GM19395 (cell line): ENCODE measurements around the gene ARL1.
A peak's percentile ranks its signal among the peaks of the same experiment; 100 is the strongest.
"Not testable (repeated sequence)": the region's sequence is repeated elsewhere in the genome, so short reads cannot be mapped to it uniquely, and the experiment has no call there.

Experiments used
- ATAC-seq: cut with Tn5 transposase; IDR thresholded peaks from one replicate; pipeline ENCODE4 v1.9.1; 2021; ENCODE audit warnings: mild to moderate bottlenecking, moderate library complexity; ENCODE audit not compliant: unreplicated experiment

Gene ARL1

DNA sequence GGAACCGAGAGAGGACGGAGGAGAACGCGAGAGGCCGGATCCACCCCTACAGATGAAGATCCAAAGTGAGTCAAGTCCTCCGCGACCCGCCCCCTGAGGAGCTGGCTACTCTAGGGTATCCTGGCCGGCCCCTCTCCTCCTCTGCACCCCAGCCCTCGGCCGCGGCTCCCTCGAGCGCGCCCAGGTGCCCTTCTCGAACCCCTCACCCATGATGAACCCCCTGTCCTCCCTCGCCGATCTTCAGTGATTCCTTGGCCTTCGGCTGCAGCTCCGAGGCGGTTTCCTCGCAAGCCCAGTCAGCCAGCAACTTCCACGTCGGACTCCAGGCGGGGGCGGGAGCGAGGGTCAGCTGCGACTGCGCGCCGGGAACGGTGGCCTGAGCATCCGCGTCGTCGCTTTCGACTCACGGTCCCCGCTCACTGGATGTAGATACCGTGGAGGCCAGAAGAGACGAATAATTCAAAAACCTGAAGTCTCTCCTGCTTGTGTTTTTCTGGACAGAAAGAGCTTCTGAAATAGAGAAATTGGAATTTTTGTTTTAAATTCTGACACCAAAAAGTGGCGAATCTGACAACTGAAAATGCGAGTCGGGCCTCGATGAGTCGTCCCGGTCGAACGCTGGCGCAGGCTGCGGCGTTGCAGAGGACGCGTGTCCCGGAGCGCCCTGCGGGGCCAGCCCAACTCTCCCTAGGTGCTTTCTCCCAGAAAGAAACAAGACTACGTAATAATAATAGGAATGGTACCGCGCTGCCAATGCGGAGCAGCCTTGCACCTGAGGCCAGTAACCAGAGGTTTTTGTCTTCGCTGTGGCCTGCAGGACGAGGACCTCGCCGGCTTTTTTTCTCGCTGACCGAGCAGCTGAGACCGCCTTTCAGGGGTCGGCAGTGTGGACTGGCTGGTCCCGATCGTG lies at the start of gene ARL1:
TSS of gene ARL1 (minus strand) at position 337 of the 910 bp plus-strand sequence. CDS start at position 210, 127 bp downstream.
- ATAC-seq: peak; percentile 83

- no peak for ATAC-seq
Measured at GRCh38 chr12:101455685-101456084, 48.1 kb upstream of the ARL1 start.

GRCh38 chr12:101441461-101442224 lies 34.1 kb upstream of the ARL1 start:
- ATAC-seq: no peak

DNA sequence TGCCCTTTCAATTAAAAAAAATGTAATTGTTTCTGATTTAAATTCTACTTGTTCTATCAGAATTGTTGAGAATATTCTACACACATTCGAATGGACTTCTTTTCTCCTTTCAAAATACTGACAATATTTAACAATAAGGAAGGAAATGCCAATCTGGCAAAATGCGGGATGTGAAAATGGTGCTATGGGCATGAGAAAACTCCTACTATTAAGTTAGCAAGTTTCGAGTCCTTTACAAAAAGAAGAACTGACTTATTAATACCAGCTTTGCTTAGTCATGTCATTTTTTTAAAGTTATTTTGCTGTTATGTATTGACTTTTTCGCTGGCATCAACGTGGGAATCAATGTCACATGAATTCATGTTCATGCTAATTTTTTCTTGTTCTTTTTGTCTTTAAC lies 31.7 kb upstream of the ARL1 start:
- no peak for ATAC-seq

GRCh38 chr12:101436136-101436535 lies 28.6 kb upstream of the ARL1 start:
- no peak for ATAC-seq

DNA sequence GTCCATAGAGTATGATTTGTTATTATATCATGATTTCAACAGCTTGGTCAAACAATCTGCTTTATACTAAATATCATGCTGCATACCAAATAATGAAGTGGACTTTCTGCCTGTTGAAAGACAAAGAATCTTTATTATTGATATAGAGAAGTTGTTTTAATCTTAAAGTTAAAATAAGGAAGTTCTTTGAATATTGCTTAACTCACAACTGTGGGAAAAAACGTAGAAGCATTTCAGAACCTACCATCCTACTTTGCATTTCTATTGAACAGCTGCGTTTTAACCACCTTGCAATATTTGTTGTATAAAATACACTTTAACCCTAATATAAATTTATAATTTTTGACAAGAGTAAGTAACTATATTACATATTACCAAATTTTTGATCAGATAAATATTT lies 22.9 kb upstream of the ARL1 start:
- no peak for ATAC-seq

DNA sequence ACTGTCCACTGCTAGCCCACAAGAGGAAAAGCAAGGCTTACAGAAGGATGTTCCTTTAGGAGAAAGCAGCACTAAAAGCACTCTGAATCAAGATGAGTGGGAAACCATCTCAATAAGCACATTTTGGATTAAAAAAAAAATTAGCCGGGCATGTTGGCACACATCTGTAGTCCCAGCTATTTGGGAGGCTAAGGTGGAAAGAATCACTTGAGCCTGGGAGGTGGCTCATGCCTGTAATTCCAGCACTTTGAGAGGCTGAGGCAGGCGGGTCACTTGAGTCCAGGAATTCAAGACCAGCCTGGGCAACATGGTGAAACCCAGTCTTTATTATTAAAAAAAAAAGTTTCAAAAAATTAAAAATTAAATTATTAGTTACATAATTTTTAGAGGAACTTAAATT lies 17.0 kb upstream of the ARL1 start:
- ATAC-seq: no peak

DNA sequence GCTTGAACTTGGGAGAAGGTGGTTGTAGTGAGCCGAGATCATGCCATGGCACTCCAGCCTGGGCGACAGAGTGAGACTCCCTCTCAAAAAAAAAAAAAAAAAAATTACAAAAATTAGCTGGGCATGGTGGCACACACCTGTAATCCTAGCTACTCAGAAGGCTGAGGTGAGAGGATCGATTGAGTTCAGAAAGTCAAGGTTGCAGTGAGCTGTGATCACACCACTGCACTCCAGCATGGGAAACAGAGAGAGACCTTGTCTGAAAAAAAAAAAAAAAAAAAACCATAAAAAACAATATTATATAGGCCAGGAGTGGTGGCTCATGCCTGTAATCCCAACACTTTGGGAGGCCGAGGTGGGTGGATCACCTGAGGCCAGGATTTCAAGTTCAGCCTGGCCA lies 14.5 kb upstream of the ARL1 start:
- not testable (repeated sequence) for ATAC-seq

- ATAC-seq: no peak
Measured at GRCh38 chr12:101415228-101415627, 7.7 kb upstream of the ARL1 start.

DNA sequence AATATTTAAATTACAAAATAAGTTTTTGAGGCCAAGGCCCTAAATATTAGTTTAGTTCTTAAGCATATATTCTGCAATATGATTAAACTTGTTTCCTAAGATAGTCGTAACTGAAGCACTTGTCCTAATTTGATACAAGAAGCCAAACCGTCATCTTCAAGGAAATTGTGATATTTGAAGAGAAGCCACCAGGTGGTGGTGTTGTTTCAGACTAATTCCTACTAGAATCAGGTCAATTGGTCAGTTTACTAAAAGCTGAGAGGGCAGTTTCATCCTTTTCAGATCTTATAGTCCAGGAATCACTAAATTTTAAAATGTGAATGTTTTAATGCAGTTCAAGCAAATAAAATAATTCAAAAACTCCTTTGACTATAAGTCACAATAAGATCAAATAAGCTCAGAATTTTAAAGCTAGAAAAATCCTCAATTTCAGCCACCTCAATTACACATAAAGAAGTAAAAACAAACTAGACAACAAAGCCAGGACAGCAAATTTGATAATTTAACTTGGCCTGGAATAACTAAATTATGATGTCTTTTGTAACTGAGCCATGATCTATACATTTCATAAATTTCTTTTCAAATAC lies 7.1 kb upstream of the ARL1 start:
- ATAC-seq: peak; percentile 68

GRCh38 chr12:101410169-101410568 lies 2.6 kb upstream of the ARL1 start:
- ATAC-seq: not testable (repeated sequence)

DNA sequence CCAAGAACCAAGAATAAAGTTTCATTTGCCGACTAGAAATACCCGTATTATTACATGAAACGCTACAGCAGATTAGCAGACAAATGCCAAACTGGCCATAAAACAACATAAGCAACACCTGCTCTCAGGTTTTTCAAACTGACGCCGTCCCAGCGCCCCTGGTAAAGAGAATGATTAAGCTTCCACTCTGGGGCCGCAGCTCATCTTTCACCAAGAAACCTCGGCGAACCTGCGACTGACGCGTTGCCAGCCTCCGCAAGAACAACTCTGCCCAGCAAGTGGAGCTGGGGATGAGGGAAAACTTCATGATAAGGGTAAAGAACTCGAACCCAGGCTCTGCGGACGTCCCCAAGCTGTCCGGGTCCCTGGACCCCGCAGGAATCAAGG lies 530 bp downstream of the ARL1 start:
- peak; percentile 37 for ATAC-seq

- not testable (repeated sequence) for ATAC-seq
Measured at GRCh38 chr12:101391181-101391580, 16.4 kb downstream of the ARL1 start.

GRCh38 chr12:101379149-101379548 lies 28.4 kb downstream of the ARL1 start:
- ATAC-seq: no peak

- no peak for ATAC-seq
Measured at GRCh38 chr12:101375573-101375972, 32.0 kb downstream of the ARL1 start.

- ATAC-seq: no peak
Measured at GRCh38 chr12:101372431-101372830, 35.1 kb downstream of the ARL1 start.

- ATAC-seq: no peak
Measured at GRCh38 chr12:101368016-101368415, 39.6 kb downstream of the ARL1 start.

DNA sequence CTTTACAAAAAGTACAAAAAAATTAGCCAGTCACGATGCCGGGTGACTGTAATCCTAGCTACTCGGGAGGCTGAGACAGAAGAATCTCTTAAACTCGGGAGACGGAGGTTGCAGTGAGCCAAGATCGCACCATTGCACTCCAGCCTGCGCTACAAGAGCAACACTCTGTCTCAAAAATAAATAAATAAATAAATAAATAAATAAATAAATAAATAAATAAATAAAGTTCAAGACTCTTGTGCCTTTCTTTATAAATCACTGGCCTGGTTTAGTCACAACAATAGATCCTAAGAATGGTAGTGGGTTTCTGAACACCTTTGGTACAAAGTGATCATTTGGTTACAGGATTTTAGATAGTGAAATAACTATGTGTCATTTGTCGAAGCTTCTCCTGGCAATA lies 46.1 kb downstream of the ARL1 start:
- no peak for ATAC-seq

DNA sequence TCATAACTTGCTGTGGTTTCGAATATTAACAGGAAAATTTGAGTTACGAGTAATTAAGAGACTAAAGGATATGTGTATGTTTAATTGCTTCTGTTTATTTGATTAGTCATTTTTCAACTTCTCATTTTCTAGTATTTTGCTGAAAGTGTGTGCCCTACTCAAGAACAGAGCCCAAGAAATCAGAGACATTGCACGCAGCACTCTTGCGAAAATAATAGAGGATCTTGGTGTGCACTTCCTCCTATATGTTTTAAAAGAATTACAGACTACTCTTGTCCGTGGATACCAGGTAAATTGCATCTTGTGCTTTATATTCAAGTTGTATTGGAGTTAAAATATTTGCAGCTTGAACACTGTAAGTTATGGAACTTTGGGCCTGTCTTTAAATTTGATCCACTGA lies 50.8 kb downstream of the ARL1 start:
- no peak for ATAC-seq

GRCh38 chr12:101351682-101352081 lies 55.9 kb downstream of the ARL1 start:
- ATAC-seq: no peak

DNA sequence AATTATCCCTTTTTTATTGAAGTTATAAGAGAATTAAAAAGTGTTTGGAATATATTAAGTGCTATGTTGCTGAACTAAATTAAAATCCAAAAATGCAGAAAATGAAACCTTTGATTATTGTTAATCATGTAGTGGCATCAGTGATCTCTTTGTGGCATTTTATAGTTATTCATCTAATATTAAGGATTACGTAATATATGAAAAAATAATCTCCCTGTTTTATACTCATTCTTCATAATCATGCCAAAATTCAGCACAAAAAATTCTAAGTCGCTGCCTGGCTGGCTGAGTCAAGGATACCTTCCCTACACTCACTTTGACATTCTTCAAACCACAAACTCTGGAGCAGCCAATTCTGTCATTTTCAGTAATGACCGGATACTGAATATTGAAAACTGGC lies 63.7 kb downstream of the ARL1 start:
- no peak for ATAC-seq
